Mesothelial cell of epicardium (in vitro differentiated cells): ENCODE results near the gene CHTF18. TPM values are rescaled to one million over a fixed set of nuclear protein-coding genes. Genes with fewer than 3 reads are reported as not detected.

Experiments
- DNase-seq, 2 experiments: peaks; one replicate each; pipeline ENCODE4 v3.0.0; 2021; ENCODE audit warnings: low spot score in 2 of 2; ENCODE audit not compliant: unreplicated experiment in 2 of 2
- H3K27ac Mint-ChIP-seq: 2 replicates; pipeline ENCODE4 v1.8.0; 2021; ENCODE audit warnings: mixed read lengths
- H3K27me3 Mint-ChIP-seq: 2 replicates; pipeline ENCODE4 v1.8.0; 2021; ENCODE audit warnings: low read depth, mixed read lengths
- H3K36me3 Mint-ChIP-seq: 2 replicates; pipeline ENCODE4 v1.8.0; 2021; ENCODE audit warnings: mixed read lengths
- H3K4me1 Mint-ChIP-seq: 2 replicates; pipeline ENCODE4 v1.8.0; 2021; ENCODE audit warnings: mixed read lengths
- H3K4me3 Mint-ChIP-seq: 2 replicates; pipeline ENCODE4 v1.8.0; 2021; ENCODE audit warnings: mild to moderate bottlenecking, moderate library complexity, mixed read lengths
- H3K9me3 Mint-ChIP-seq: 2 replicates; pipeline ENCODE4 v1.8.0; 2021; ENCODE audit warnings: mixed read lengths
- total RNA-seq: library from RNA; stranded (reverse); gene quantifications from 3 replicates; pipeline ENCODE4 v1.2.1, GENCODE V29; 2021
- TF ChIP-seq, protein P1 (sequence below): fragments of 200-600 bp; sonication (generic); IDR thresholded peaks from one replicate; pipeline ENCODE4 v1.5.0; 2021; ENCODE audit warnings: antibody characterized with exemption; ENCODE audit not compliant: unreplicated experiment

Gene CHTF18
- total RNA-seq, 1 donor from 2014 or later = 89.2 TPM

- peaks cover 12% of the 10 kb centered on the region for H3K27me3 Mint-ChIP-seq
- no peaks in the 10 kb centered on the region for H3K9me3 Mint-ChIP-seq
- H3K27ac Mint-ChIP-seq = no peak overlapping the region
- peaks cover 4% of the 10 kb centered on the region for H3K4me1 Mint-ChIP-seq
- H3K4me3 Mint-ChIP-seq = no peak overlapping the region
- TF ChIP-seq, protein P1, sequence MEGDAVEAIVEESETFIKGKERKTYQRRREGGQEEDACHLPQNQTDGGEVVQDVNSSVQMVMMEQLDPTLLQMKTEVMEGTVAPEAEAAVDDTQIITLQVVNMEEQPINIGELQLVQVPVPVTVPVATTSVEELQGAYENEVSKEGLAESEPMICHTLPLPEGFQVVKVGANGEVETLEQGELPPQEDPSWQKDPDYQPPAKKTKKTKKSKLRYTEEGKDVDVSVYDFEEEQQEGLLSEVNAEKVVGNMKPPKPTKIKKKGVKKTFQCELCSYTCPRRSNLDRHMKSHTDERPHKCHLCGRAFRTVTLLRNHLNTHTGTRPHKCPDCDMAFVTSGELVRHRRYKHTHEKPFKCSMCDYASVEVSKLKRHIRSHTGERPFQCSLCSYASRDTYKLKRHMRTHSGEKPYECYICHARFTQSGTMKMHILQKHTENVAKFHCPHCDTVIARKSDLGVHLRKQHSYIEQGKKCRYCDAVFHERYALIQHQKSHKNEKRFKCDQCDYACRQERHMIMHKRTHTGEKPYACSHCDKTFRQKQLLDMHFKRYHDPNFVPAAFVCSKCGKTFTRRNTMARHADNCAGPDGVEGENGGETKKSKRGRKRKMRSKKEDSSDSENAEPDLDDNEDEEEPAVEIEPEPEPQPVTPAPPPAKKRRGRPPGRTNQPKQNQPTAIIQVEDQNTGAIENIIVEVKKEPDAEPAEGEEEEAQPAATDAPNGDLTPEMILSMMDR = no peak
- no peaks in the 10 kb centered on the region for H3K36me3 Mint-ChIP-seq
- DNase-seq = no peak
Observed at GRCh38 chr16:779561-779960, 8.9 kb upstream of the CHTF18 start.

GRCh38 chr16:780296-780695 is 8.1 kb upstream of the CHTF18 start:
- peaks cover 4% of the 10 kb centered on the region for H3K4me1 Mint-ChIP-seq

GRCh38 chr16:781346-782010 is 6.9 kb upstream of the CHTF18 start:
- H3K4me1 Mint-ChIP-seq = peaks cover 4% of the 10 kb centered on the region
- H3K36me3 Mint-ChIP-seq = no peaks in the 10 kb centered on the region
- peaks cover 12% of the 10 kb centered on the region for H3K27me3 Mint-ChIP-seq
- TF ChIP-seq, protein P1 = no peak
- H3K27ac Mint-ChIP-seq = no peak overlapping the region
- no peak overlapping the region for H3K4me3 Mint-ChIP-seq
- no peaks in the 10 kb centered on the region for H3K9me3 Mint-ChIP-seq
- no peak for DNase-seq

More at GRCh38 chr16:780296-780695, 8.1 kb upstream of the CHTF18 start:
- H3K9me3 Mint-ChIP-seq = no peaks in the 10 kb centered on the region
- TF ChIP-seq, protein P1 = no peak
- H3K36me3 Mint-ChIP-seq = no peaks in the 10 kb centered on the region
- peaks cover 12% of the 10 kb centered on the region for H3K27me3 Mint-ChIP-seq
- no peak overlapping the region for H3K27ac Mint-ChIP-seq
- no peak overlapping the region for H3K4me3 Mint-ChIP-seq
- no peak for DNase-seq

GRCh38 chr16:782258-782657 is 6.2 kb upstream of the CHTF18 start:
- Mint-ChIP-seq H3K36me3 (no peaks in the 10 kb centered on the region), H3K9me3 (no peaks in the 10 kb centered on the region), H3K27ac (no peak overlapping the region), H3K4me1 (peaks cover 4% of the 10 kb centered on the region), H3K27me3 (peaks cover 12% of the 10 kb centered on the region), H3K4me3 (no peak overlapping the region)
- TF ChIP-seq, protein P1 = no peak
- DNase-seq = no peak

- Mint-ChIP-seq H3K36me3 (no peaks in the 10 kb centered on the region), H3K4me1 (peaks cover 3% of the 10 kb centered on the region), H3K27me3 (peaks cover 8% of the 10 kb centered on the region), H3K9me3 (no peaks in the 10 kb centered on the region), H3K4me3 (no peak overlapping the region), H3K27ac (no peak overlapping the region)
- TF ChIP-seq, protein P1 = no peak
- no peak for DNase-seq
Observed at GRCh38 chr16:782766-783403, 5.5 kb upstream of the CHTF18 start.
